HCT116 (cell line): ENCODE results near the gene IFNA8. TPM values are rescaled to one million over a fixed set of nuclear protein-coding genes. Genes with fewer than 3 reads are reported as not detected.

Source experiments
- ATAC-seq: fragments of 200-7000 bp; cut with Tn5 transposase; 2 replicates; pipeline ENCODE4 v1.9.1; 2020; ENCODE audit warnings: mild to moderate bottlenecking, moderate library complexity
- BruUV-seq: library from RNA; stranded (reverse); fragments of 400-500 nt; replicated peaks from 2 replicates; lab custom pipeline; 2021; lab: Mats Ljungman, UMichigan
- CTCF ChIA-PET: fragments of 300-600 bp; sonication (Branson Sonifier 250); formaldehyde crosslinking; loops from one replicate; lab custom pipeline; 2021; ENCODE audit warnings: antibody characterized with exemption; lab: Charles Lee
- POLR2A ChIA-PET: fragments of 300-600, 350-600 bp; sonication (Branson Sonifier 250); formaldehyde crosslinking; loops from one replicate; lab custom pipeline; 2021; ENCODE audit warnings: antibody characterized with exemption; lab: Charles Lee
- RAD21 ChIA-PET, 2 experiments: fragments of 300-600 bp; sonication (Branson Sonifier 250); formaldehyde crosslinking; loops; one replicate each; lab custom pipeline; 2023; ENCODE audit warnings: low total read pairs in 2 of 2; ENCODE audit not compliant: uncharacterized antibody in 2 of 2, unreplicated experiment in 2 of 2, low non-redundant PET in 1 of 2; lab: Charles Lee
- DNase-seq: peaks from one replicate; pipeline ENCODE4 v3.0.0-alpha.2; 2010; ENCODE audit warnings: low read depth, low spot score
- H2AFZ ChIP-seq: fragments of 200-600 bp; shearing (Covaris generic), sonication (generic); 2 replicates; pipeline ENCODE4 v1.6.1; 2017; ENCODE audit warnings: low read depth, mixed run types, mixed read lengths, antibody characterized with exemption, low read length; ENCODE audit not compliant: poor library complexity, severe bottlenecking
- H3K27ac ChIP-seq: 2 replicates; pipeline ENCODE4 v1.5.1; 2012; ENCODE audit warnings: low read depth, low read length
- H3K27me3 ChIP-seq: fragments of 200-600 bp; sonication (generic); 2 replicates; pipeline ENCODE4 v1.6.1; 2016; ENCODE audit warnings: mixed run types, low read length, mixed read lengths; ENCODE audit not compliant: insufficient read depth
- H3K36me3 ChIP-seq, 2 experiments: fragments of 200-500 bp in 1 of 2; fragments of 200-600 bp in 1 of 2; sonication (Bioruptor generic) in 1 of 2; sonication (generic) in 1 of 2; 2 replicates each; pipeline versions ENCODE4 v1.5.1 to v1.6.1; 2014 to 2016; ENCODE audit warnings: low read length in 2 of 2, inconsistent platforms in 1 of 2, mixed read lengths in 1 of 2, mixed run types in 1 of 2; ENCODE audit not compliant: insufficient read depth in 2 of 2, control insufficient read depth in 1 of 2
- H3K4me1 ChIP-seq, 2 experiments: fragments of 200-600 bp in 1 of 2; sonication (generic) in 1 of 2; 2 replicates each; pipeline versions ENCODE4 v1.5.1 to v1.6.1; 2012 to 2017; ENCODE audit warnings: low read length in 2 of 2, inconsistent platforms in 1 of 2, mild to moderate bottlenecking in 1 of 2, mixed read lengths in 1 of 2, mixed run types in 1 of 2, moderate library complexity in 1 of 2; ENCODE audit not compliant: insufficient read depth in 2 of 2, control insufficient read depth in 1 of 2
- H3K4me2 ChIP-seq: fragments of 200-600 bp; sonication (generic); 2 replicates; pipeline ENCODE4 v1.6.1; 2017; ENCODE audit warnings: mixed run types, low read length, mixed read lengths
- H3K4me3 ChIP-seq, 2 experiments: fragments of 200-600 bp in 1 of 2; sonication (generic) in 1 of 2; replicated peaks in 1 of 2; 2 replicates each; pipeline ENCODE4 v1.5.1; 2011 to 2016; ENCODE audit warnings: low read length in 2 of 2, control low read depth in 1 of 2, low read depth in 1 of 2, mild to moderate bottlenecking in 1 of 2, mixed read lengths in 1 of 2, mixed run types in 1 of 2
- H3K79me2 ChIP-seq: fragments of 200-600 bp; sonication (generic); 2 replicates; pipeline ENCODE4 v1.6.1; 2017; ENCODE audit warnings: mild to moderate bottlenecking, mixed run types, low read length, moderate library complexity, mixed read lengths; ENCODE audit not compliant: insufficient read depth
- H3K9ac ChIP-seq: fragments of 200-600 bp; sonication (generic); 2 replicates; pipeline ENCODE4 v1.6.1; 2016; ENCODE audit warnings: low read length, mixed read lengths
- H3K9me2 ChIP-seq: fragments of 200-600 bp; sonication (generic), shearing (Covaris generic); 2 replicates; pipeline ENCODE4 v1.6.1; 2017; ENCODE audit warnings: mixed run types, mild to moderate bottlenecking, moderate library complexity; ENCODE audit not compliant: insufficient read depth
- H3K9me3 ChIP-seq, 2 experiments: fragments of 200-500 bp in 1 of 2; fragments of 200-600 bp in 1 of 2; sonication (Bioruptor generic) in 1 of 2; sonication (generic) in 1 of 2; 2 replicates each; pipeline ENCODE4 v1.6.1; 2014 to 2017; ENCODE audit warnings: low read length in 2 of 2, mixed read lengths in 2 of 2, inconsistent platforms in 1 of 2, low read depth in 1 of 2, mild to moderate bottlenecking in 1 of 2, mixed run types in 1 of 2, moderate library complexity in 1 of 2; ENCODE audit not compliant: control insufficient read depth in 1 of 2, insufficient read depth in 1 of 2
- H4K20me1 ChIP-seq: fragments of 200-600 bp; sonication (generic), shearing (Covaris generic); 2 replicates; pipeline ENCODE4 v1.6.1; 2017; ENCODE audit warnings: mixed run types, mild to moderate bottlenecking, moderate library complexity; ENCODE audit not compliant: insufficient read depth
- ELF1 ChIP-seq: IDR thresholded peaks from 2 replicates; pipeline ENCODE4 v1.6.1; 2012; ENCODE audit warnings: low read depth, borderline replicate concordance
- RAD21 ChIP-seq: IDR thresholded peaks from 2 replicates; pipeline ENCODE4 v1.6.1; 2012; ENCODE audit warnings: low read depth, mild to moderate bottlenecking
- SP1 ChIP-seq: IDR thresholded peaks from 2 replicates; pipeline ENCODE4 v1.6.1; 2012; ENCODE audit warnings: low read depth
- intact Hi-C: fragments of 100-400 bp; cut with micrococcal nuclease; formaldehyde crosslinking; loops from 2 replicates; pipeline ENCODE4 v1.10.0; 2022
- total RNA-seq: library from RNA; stranded (reverse); gene quantifications from one replicate; pipeline ENCODE4 v1.2.1, GENCODE V29; 2021; ENCODE audit not compliant: unreplicated experiment
- TF ChIP-seq, protein P1 (sequence below), 3 experiments: fragments of 200-600 bp in 1 of 3; sonication (generic) in 1 of 3; IDR thresholded peaks in 2 of 3; conservative IDR thresholded peaks in 1 of 3; 2 replicates each; pipeline ENCODE4 v1.5.1; 2012 to 2017; ENCODE audit warnings: low read depth in 2 of 3, low read length in 2 of 3, antibody characterized with exemption in 1 of 3, borderline replicate concordance in 1 of 3, control low read depth in 1 of 3, mild to moderate bottlenecking in 1 of 3, mixed read lengths in 1 of 3, mixed run types in 1 of 3, moderate library complexity in 1 of 3; ENCODE audit not compliant: insufficient read depth in 1 of 3

IFNA8 gene
- total RNA-seq, 1 experiment from 2014 or later = not detected

DNA sequence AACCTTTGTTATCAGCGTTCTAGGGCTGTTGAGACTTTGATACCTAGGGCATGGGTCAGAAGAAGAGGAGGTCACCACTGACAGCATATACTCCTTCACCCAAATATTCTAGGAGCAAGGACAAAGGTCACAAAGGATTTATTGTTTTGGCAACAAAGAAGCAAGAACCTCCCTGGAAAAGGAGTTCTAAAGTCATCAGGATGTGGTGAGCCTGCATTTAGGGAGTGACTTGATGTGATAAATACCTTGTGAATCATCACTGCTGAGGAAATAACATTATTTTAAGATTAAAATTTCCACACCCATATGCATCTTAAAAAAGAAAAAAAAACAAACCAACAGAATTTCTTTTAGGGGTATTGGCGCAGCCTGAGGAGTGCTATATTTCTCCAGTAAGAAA is 45.2 kb downstream of the IFNA8 start (continued):
- TF ChIP-seq ELF1 = no peak

DNA sequence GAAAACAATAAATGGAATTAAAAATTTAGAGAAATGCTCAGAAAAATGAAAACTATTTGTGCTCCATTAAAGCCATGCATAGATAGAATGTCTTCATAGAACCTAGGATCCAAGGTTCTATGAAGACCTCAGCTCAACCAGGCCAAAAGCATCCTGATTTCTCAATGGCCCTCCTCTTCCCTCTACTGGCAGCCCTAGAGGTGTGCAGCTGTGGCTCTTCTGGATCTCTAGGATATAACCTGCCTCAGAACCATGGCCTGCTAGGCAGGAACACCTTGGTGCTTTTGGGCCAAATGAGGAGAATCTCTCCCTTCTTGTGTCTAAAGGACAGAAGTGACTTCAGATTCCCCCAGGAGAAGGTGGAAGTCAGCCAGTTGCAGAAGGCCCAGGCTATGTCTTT is 46.4 kb downstream of the IFNA8 start:
- DNase-seq = peak; percentile 23
- no peak overlapping the region for H2AFZ ChIP-seq
- H3K9me2 ChIP-seq = no peaks in the 10 kb centered on the region
- no peak overlapping the region for H3K27ac ChIP-seq
- RAD21 ChIA-PET = interaction anchor here (0.5 to 1.7 kb wide), 6 partner anchors 21 to 204 kb away, joined by 3 to 4 read pairs (median 4); no protein-coding TSS in a partner anchor
- TF ChIP-seq, protein P1, sequence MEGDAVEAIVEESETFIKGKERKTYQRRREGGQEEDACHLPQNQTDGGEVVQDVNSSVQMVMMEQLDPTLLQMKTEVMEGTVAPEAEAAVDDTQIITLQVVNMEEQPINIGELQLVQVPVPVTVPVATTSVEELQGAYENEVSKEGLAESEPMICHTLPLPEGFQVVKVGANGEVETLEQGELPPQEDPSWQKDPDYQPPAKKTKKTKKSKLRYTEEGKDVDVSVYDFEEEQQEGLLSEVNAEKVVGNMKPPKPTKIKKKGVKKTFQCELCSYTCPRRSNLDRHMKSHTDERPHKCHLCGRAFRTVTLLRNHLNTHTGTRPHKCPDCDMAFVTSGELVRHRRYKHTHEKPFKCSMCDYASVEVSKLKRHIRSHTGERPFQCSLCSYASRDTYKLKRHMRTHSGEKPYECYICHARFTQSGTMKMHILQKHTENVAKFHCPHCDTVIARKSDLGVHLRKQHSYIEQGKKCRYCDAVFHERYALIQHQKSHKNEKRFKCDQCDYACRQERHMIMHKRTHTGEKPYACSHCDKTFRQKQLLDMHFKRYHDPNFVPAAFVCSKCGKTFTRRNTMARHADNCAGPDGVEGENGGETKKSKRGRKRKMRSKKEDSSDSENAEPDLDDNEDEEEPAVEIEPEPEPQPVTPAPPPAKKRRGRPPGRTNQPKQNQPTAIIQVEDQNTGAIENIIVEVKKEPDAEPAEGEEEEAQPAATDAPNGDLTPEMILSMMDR (IDR thresholded peaks at IDR 0.05 in 2 of 3, conservative IDR thresholded peaks at IDR 0.05 in 1 of 3; ENCODE audit: borderline replicate concordance in 1 of 3, insufficient read depth in 1 of 3, low read depth in 2 of 3, low read length in 2 of 3) = peak; percentile 69 to 84 (median 77); a peak in 5 of 6 replicates
- peak; percentile 81 for TF ChIP-seq RAD21
- no peak for TF ChIP-seq SP1
- TF ChIP-seq, all 23 proteins: peak for 2
- Histone ChIP-seq H3K4me2 (no peak overlapping the region), H3K4me3 (no peak overlapping the region), H4K20me1 (no peaks in the 10 kb centered on the region), H3K9me3 (no peaks in the 10 kb centered on the region), H3K79me2 (no peaks in the 10 kb centered on the region), H3K36me3 (no peaks in the 10 kb centered on the region), H3K27me3 (no peaks in the 10 kb centered on the region), H3K9ac (no peak overlapping the region), H3K4me1 (no peaks in the 10 kb centered on the region)
- ChIA-PET CTCF (interaction anchor here (0.7 to 3.6 kb wide), 17 partner anchors 8 to 272 kb away, joined by 3 to 46 read pairs (median 5); partner anchors contain the start of gene KLHL9), POLR2A (interaction anchor here (1.5 kb wide), 1 partner anchor 129 kb away, joined by 4 read pairs; no protein-coding TSS in a partner anchor)
- intact Hi-C loops = loop anchor here (1.0 to 2.0 kb wide), 2 partner anchors 129 to 202 kb away; no protein-coding TSS in a partner anchor
- ATAC-seq = peak; percentile 99
- BruUV-seq = no TSS peak

Other genes starting within 250 kb of the IFNA8 start
- gene IFNA21, start 242.5 kb upstream of the IFNA8 start, total RNA-seq = not detected
- gene IFNA4, start 221.5 kb upstream of the IFNA8 start, total RNA-seq = not detected
- gene IFNA7, start 206.9 kb upstream of the IFNA8 start, total RNA-seq = not detected
- not detected for gene IFNA10, start 202.0 kb upstream of the IFNA8 start, total RNA-seq
- gene IFNA16, start 191.8 kb upstream of the IFNA8 start, total RNA-seq = not detected
- gene IFNA17, start 180.9 kb upstream of the IFNA8 start, total RNA-seq = not detected
- not detected for gene IFNA14, start 169.1 kb upstream of the IFNA8 start, total RNA-seq
- gene IFNA5, start 103.8 kb upstream of the IFNA8 start, total RNA-seq = not detected
- 16.4 TPM for gene KLHL9, start 73.7 kb upstream of the IFNA8 start, total RNA-seq
- not detected for gene IFNA6, start 58.2 kb upstream of the IFNA8 start, total RNA-seq
- not detected for gene IFNA13, start 41.1 kb upstream of the IFNA8 start, total RNA-seq
- not detected for gene IFNA2, start 23.7 kb upstream of the IFNA8 start, total RNA-seq
- not detected for gene IFNA1, start 31.3 kb downstream of the IFNA8 start, total RNA-seq
- gene IFNE, start 73.2 kb downstream of the IFNA8 start, total RNA-seq = 0.96 TPM